Measurements from ENCODE around the gene NCOR1. TPM values are rescaled to one million over a fixed set of nuclear protein-coding genes. Genes with fewer than 3 reads are reported as not detected.

Gene NCOR1
- total and polyA plus RNA-seq, 10 of the 15 experiments (the other 5 are each of a cell fraction or from before 2014, with no cell fraction given), result 34.5 to 135 (median 82.9) TPM

DNA sequence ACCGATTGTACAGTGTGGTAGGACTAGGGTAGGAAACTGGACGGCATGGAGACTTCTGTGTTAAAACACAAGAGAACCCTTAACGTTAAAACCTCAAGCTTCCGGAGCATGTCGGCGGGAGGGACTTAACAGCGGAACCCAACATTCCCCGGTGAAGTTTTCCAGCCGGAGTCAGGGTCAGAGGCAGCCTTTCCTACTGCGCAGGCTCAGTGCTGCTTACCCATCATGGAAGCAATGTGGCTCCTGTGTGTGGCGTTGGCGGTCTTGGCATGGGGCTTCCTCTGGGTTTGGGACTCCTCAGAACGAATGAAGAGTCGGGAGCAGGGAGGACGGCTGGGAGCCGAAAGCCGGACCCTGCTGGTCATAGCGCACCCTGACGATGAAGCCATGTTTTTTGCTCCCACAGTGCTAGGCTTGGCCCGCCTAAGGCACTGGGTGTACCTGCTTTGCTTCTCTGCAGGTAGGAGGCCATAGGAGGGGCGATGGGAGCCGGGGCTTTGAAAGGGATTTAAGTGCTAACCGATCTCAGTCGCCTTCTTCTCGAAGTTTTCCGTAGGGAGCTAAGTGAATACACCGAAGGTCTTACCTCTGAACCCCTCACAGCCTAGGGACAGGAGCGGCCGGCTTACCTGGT lies 1.8 kb upstream of the NCOR1 start, which contains the start of gene PIGL (continued):
- TF ChIP-seq, protein P1, sequence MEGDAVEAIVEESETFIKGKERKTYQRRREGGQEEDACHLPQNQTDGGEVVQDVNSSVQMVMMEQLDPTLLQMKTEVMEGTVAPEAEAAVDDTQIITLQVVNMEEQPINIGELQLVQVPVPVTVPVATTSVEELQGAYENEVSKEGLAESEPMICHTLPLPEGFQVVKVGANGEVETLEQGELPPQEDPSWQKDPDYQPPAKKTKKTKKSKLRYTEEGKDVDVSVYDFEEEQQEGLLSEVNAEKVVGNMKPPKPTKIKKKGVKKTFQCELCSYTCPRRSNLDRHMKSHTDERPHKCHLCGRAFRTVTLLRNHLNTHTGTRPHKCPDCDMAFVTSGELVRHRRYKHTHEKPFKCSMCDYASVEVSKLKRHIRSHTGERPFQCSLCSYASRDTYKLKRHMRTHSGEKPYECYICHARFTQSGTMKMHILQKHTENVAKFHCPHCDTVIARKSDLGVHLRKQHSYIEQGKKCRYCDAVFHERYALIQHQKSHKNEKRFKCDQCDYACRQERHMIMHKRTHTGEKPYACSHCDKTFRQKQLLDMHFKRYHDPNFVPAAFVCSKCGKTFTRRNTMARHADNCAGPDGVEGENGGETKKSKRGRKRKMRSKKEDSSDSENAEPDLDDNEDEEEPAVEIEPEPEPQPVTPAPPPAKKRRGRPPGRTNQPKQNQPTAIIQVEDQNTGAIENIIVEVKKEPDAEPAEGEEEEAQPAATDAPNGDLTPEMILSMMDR (IDR thresholded peaks at IDR 0.05 in 2 of 3, conservative IDR thresholded peaks at IDR 0.05 in 1 of 3; ENCODE audit: control insufficient read depth in 2 of 3, extremely low read depth in 1 of 3, insufficient read depth in 1 of 3, low read depth in 3 of 3, low read length in 3 of 3), result 0 out of 6 replicates have a peak, but pooled peaks of 1 of the 3 experiments have one; percentile 8
- TF ChIP-seq RAD21 (IDR thresholded peaks at IDR 0.05; ENCODE audit: insufficient read depth, low read depth, low read length) (no peak), EP300 (IDR thresholded peaks at IDR 0.05; ENCODE audit: borderline replicate concordance in 1 of 2, control insufficient read depth in 1 of 2, low read depth in 2 of 2, low read length in 2 of 2) (no peak), SMAD5 (IDR thresholded peaks at IDR 0.05; ENCODE audit: low read depth) (peak; percentile 91), RAD51 (IDR thresholded peaks at IDR 0.05) (no peak; the same call in 1 of the 2 replicates), HDGF (IDR thresholded peaks at IDR 0.05) (no peak), SREBF2 (IDR thresholded peaks at IDR 0.05; ENCODE audit: low read length) (no peak), RFX5 (IDR thresholded peaks at IDR 0.05; ENCODE audit: low read depth, low read length) (no peak; the same call in 1 of the 2 replicates), CHD1 (IDR thresholded peaks at IDR 0.05; ENCODE audit: low read depth, low read length) (no peak), KAT2A (conservative IDR thresholded peaks at IDR 0.05; ENCODE audit: control insufficient read depth, low read depth, low read length) (no peak), SMARCA5 (IDR thresholded peaks at IDR 0.05) (peak; percentile 89), TCF7 (IDR thresholded peaks at IDR 0.05; ENCODE audit: borderline replicate concordance) (no peak), ZNF274 (IDR thresholded peaks at IDR 0.05; ENCODE audit: insufficient read depth, insufficient read length) (no peak), MYB (IDR thresholded peaks at IDR 0.05; ENCODE audit: borderline replicate concordance, low read depth, low read length) (no peak), SIN3A (IDR thresholded peaks at IDR 0.05; ENCODE audit: low read depth, low read length) (peak; percentile 43; the same call in 1 of the 2 replicates), SUZ12 (IDR thresholded peaks at IDR 0.05; ENCODE audit: unreplicated experiment) (no peak), HCFC1 (IDR thresholded peaks at IDR 0.05; ENCODE audit: low read length) (peak; percentile 82), ZNF622 (IDR thresholded peaks at IDR 0.05) (no peak), NR2C2 (IDR thresholded peaks at IDR 0.05; ENCODE audit: borderline replicate concordance, control insufficient read depth, insufficient read length, low read depth) (no peak), SMC3 (IDR thresholded peaks at IDR 0.05; ENCODE audit: borderline replicate concordance, low read length) (no peak)
- TF ChIP-seq, protein P2, sequence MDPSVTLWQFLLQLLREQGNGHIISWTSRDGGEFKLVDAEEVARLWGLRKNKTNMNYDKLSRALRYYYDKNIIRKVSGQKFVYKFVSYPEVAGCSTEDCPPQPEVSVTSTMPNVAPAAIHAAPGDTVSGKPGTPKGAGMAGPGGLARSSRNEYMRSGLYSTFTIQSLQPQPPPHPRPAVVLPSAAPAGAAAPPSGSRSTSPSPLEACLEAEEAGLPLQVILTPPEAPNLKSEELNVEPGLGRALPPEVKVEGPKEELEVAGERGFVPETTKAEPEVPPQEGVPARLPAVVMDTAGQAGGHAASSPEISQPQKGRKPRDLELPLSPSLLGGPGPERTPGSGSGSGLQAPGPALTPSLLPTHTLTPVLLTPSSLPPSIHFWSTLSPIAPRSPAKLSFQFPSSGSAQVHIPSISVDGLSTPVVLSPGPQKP (IDR thresholded peaks at IDR 0.05; ENCODE audit: low read depth, low read length), result peak; percentile 74
- TF ChIP-seq, protein P3, sequence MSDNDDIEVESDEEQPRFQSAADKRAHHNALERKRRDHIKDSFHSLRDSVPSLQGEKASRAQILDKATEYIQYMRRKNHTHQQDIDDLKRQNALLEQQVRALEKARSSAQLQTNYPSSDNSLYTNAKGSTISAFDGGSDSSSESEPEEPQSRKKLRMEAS (IDR thresholded peaks at IDR 0.05; ENCODE audit: low read depth, low read length), result peak; percentile 70; the same call in 1 of the 2 replicates
- TF ChIP-seq, protein P4, sequence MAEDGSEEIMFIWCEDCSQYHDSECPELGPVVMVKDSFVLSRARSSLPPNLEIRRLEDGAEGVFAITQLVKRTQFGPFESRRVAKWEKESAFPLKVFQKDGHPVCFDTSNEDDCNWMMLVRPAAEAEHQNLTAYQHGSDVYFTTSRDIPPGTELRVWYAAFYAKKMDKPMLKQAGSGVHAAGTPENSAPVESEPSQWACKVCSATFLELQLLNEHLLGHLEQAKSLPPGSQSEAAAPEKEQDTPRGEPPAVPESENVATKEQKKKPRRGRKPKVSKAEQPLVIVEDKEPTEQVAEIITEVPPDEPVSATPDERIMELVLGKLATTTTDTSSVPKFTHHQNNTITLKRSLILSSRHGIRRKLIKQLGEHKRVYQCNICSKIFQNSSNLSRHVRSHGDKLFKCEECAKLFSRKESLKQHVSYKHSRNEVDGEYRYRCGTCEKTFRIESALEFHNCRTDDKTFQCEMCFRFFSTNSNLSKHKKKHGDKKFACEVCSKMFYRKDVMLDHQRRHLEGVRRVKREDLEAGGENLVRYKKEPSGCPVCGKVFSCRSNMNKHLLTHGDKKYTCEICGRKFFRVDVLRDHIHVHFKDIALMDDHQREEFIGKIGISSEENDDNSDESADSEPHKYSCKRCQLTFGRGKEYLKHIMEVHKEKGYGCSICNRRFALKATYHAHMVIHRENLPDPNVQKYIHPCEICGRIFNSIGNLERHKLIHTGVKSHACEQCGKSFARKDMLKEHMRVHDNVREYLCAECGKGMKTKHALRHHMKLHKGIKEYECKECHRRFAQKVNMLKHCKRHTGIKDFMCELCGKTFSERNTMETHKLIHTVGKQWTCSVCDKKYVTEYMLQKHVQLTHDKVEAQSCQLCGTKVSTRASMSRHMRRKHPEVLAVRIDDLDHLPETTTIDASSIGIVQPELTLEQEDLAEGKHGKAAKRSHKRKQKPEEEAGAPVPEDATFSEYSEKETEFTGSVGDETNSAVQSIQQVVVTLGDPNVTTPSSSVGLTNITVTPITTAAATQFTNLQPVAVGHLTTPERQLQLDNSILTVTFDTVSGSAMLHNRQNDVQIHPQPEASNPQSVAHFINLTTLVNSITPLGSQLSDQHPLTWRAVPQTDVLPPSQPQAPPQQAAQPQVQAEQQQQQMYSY (CRISPR knock-in tag; IDR thresholded peaks at IDR 0.05), result no peak

All from GM12878 (cell line).